ENCODE data around the gene GPR31. TPM values are rescaled to one million over a fixed set of nuclear protein-coding genes. Genes with fewer than 3 reads are reported as not detected.
"Not testable (repeated sequence)": the region's sequence is repeated elsewhere in the genome, so short reads cannot be mapped to it uniquely, and the experiment has no call there.

Gene GPR31
- total RNA-seq, 1 experiment from 2014 or later: not detected

DNA sequence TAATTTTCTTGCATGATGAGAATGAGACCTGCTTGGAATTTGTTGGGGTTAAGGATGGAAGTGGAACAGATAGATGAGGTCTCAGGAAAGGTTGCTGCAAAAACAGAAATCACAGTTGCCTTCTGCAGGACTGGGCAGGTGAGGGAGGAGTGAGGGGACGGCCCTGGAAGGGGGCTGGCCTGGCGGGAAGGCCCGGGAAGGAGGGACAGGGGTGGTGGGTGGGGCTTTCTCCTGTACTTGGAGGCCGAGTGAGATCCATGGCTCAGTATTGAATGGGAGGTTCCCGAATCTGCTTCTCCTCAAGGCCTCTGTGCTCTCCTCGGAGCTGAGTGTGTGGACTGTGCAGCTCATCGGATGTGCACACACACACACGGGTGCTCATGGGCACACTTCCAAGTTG, 44.8 kb upstream of the GPR31 start:
- H3K27me3 Mint-ChIP-seq (ENCODE audit: insufficient read depth, unreplicated experiment); CTCF ChIA-PET; H3K27ac Mint-ChIP-seq (ENCODE audit: unreplicated experiment); H3K36me3 Mint-ChIP-seq (ENCODE audit: insufficient read depth, unreplicated experiment); intact Hi-C loops (cut with micrococcal nuclease; ENCODE audit: unreplicated experiment); H3K4me3 Mint-ChIP-seq (ENCODE audit: unreplicated experiment); H3K4me1 ChIP-seq; H3K4me1 Mint-ChIP-seq (ENCODE audit: low read depth, unreplicated experiment); DNase-seq; BruUV-seq (replicated peaks); H3K36me3 ChIP-seq (ENCODE audit: control insufficient read depth, insufficient read depth, low read length); H3K27me3 ChIP-seq (replicated peaks; ENCODE audit: control insufficient read depth, insufficient read depth, low read length); H3K9me3 ChIP-seq: not testable (repeated sequence)
- H3K4me3 ChIP-seq (ENCODE audit: low read depth, low read length): peak overlapping the region; percentile 21; the same call in 1 of the 2 replicates
- H3K9me3 Mint-ChIP-seq (ENCODE audit: unreplicated experiment): peaks cover 12% of the 10 kb centered on the region
- POLR2A ChIA-PET: interaction anchor here (0.5 kb wide), 1 partner anchor 247 kb away, joined by 6 read pairs; no protein-coding TSS in a partner anchor

DNA sequence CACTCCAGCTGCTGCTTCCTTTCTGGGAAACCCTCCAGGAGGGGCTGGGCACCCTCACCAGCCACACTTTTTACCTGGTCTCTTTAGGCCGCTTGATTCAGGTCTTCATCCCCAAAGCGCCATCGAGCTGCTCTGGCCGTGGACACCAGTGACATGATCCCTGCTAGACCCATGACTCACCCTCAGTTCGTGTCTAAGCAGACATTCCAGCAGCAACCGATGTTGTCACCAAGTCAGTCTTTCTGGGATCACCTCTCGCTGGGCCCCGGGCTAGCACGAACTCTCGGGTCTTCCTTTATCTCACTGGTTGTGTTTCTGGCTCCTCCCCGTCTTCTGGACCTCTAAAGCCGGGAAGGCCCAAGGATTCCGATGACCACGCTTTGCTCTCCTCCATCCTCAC, 43.0 kb upstream of the GPR31 start:
- no peak for DNase-seq
- no peaks in the 10 kb centered on the region for H3K27me3 ChIP-seq (replicated peaks; ENCODE audit: control insufficient read depth, insufficient read depth, low read length)

DNA sequence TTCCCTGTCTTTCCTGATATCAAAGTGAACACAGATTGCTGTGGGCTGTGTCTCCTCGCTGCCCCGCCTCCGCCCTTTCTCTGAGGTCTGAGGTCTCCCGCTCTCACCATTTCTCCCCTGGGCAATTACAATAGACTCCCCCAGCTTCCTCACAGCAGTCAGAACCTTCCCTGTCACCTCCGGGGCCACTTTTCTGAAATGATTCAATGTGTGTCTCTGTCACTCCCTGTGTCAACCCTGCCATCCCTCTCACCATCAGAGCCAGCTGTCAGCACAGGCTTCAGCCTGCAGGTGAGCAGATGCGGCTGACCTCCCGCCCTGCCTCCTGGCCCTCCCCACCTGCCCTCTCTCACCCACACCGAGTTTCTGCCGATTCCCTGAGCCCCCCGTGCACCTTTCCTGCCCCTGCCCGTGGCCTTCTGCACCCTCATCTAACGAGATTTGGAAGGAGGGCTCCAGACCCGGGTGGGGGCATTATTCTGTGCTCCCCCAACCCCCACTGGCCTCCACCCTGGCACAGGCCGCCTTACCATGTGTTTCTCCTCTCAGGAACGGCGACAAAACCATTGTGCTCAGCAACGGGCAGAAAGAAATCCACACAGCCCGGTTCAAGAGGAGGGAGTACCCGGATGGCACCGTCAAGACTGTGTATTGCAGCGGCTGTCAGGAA, 38.3 kb upstream of the GPR31 start:
- DNase-seq; BruUV-seq (replicated peaks); H3K36me3 ChIP-seq (ENCODE audit: control insufficient read depth, insufficient read depth, low read length); H3K4me1 Mint-ChIP-seq (ENCODE audit: low read depth, unreplicated experiment); H3K36me3 Mint-ChIP-seq (ENCODE audit: insufficient read depth, unreplicated experiment); H3K27me3 ChIP-seq (replicated peaks; ENCODE audit: control insufficient read depth, insufficient read depth, low read length); H3K27me3 Mint-ChIP-seq (ENCODE audit: insufficient read depth, unreplicated experiment); POLR2A ChIA-PET; H3K9me3 ChIP-seq; intact Hi-C loops (cut with micrococcal nuclease; ENCODE audit: unreplicated experiment); CTCF ChIA-PET; H3K4me1 ChIP-seq; H3K27ac Mint-ChIP-seq (ENCODE audit: unreplicated experiment); H3K4me3 Mint-ChIP-seq (ENCODE audit: unreplicated experiment); H3K4me3 ChIP-seq (ENCODE audit: low read depth, low read length): not testable (repeated sequence)
- peaks cover 11% of the 10 kb centered on the region for H3K9me3 Mint-ChIP-seq (ENCODE audit: unreplicated experiment)

More for the DNA sequence above, 43.0 kb upstream of the GPR31 start:
- ChIA-PET POLR2A (no interaction called here), CTCF (no interaction called here)
- H3K36me3 Mint-ChIP-seq (ENCODE audit: insufficient read depth, unreplicated experiment): no peaks in the 10 kb centered on the region
- Histone ChIP-seq H3K9me3 (no peaks in the 10 kb centered on the region), H3K4me1 (no peaks in the 10 kb centered on the region), H3K36me3 (ENCODE audit: control insufficient read depth, insufficient read depth, low read length) (no peaks in the 10 kb centered on the region), H3K4me3 (ENCODE audit: low read depth, low read length) (no peak overlapping the region)
- TF ChIP-seq, protein P1, sequence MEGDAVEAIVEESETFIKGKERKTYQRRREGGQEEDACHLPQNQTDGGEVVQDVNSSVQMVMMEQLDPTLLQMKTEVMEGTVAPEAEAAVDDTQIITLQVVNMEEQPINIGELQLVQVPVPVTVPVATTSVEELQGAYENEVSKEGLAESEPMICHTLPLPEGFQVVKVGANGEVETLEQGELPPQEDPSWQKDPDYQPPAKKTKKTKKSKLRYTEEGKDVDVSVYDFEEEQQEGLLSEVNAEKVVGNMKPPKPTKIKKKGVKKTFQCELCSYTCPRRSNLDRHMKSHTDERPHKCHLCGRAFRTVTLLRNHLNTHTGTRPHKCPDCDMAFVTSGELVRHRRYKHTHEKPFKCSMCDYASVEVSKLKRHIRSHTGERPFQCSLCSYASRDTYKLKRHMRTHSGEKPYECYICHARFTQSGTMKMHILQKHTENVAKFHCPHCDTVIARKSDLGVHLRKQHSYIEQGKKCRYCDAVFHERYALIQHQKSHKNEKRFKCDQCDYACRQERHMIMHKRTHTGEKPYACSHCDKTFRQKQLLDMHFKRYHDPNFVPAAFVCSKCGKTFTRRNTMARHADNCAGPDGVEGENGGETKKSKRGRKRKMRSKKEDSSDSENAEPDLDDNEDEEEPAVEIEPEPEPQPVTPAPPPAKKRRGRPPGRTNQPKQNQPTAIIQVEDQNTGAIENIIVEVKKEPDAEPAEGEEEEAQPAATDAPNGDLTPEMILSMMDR (IDR thresholded peaks at IDR 0.05; ENCODE audit: insufficient read depth in 1 of 2, low read depth in 1 of 2, low read length in 1 of 2, severe bottlenecking in 1 of 2, unreplicated experiment in 1 of 2): no peak
- BruUV-seq (replicated peaks): no TSS peak
- no peaks in the 10 kb centered on the region for H3K27me3 Mint-ChIP-seq (ENCODE audit: insufficient read depth, unreplicated experiment)
- no peak overlapping the region for H3K27ac Mint-ChIP-seq (ENCODE audit: unreplicated experiment)
- intact Hi-C loops (cut with micrococcal nuclease; ENCODE audit: unreplicated experiment): no loop called here
- H3K4me3 Mint-ChIP-seq (ENCODE audit: unreplicated experiment): no peak overlapping the region
- H3K4me1 Mint-ChIP-seq (ENCODE audit: low read depth, unreplicated experiment): no peaks in the 10 kb centered on the region
- peaks cover 12% of the 10 kb centered on the region for H3K9me3 Mint-ChIP-seq (ENCODE audit: unreplicated experiment)

DNA sequence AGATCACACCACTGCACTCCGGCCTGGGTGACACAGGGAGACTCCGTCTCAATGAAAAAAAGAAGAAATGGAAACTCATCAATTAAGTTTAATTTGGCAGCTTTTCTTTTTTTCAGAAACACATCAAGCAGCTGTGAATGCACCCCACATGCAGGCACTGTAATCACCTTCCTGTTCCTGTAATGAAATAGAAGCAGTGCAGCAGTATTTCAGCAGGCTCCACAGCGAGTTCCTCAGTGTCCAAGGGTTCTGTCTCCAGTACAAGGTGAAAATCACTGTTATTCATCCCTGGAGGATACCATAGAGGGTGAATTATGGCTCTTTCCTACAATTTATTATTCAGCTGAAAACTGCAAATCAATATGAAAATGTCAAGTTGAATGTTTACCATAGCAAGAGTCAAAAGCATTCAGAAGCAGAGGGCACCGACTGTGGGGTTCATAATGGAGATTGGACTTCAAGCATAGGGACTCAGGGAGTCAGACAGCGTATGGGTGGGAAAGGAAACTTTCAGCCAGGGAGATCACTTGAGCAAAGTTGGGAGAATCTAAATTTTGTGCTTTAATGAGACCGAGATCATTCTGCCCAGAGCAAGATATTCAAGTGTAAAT, 35.8 kb upstream of the GPR31 start:
- POLR2A ChIA-PET; H3K27me3 Mint-ChIP-seq (ENCODE audit: insufficient read depth, unreplicated experiment); H3K36me3 Mint-ChIP-seq (ENCODE audit: insufficient read depth, unreplicated experiment); H3K27ac Mint-ChIP-seq (ENCODE audit: unreplicated experiment); H3K4me3 Mint-ChIP-seq (ENCODE audit: unreplicated experiment); DNase-seq; H3K4me3 ChIP-seq (ENCODE audit: low read depth, low read length); CTCF ChIA-PET; H3K9me3 ChIP-seq; H3K27me3 ChIP-seq (replicated peaks; ENCODE audit: control insufficient read depth, insufficient read depth, low read length); intact Hi-C loops (cut with micrococcal nuclease; ENCODE audit: unreplicated experiment); H3K36me3 ChIP-seq (ENCODE audit: control insufficient read depth, insufficient read depth, low read length); H3K4me1 ChIP-seq; H3K4me1 Mint-ChIP-seq (ENCODE audit: low read depth, unreplicated experiment); BruUV-seq (replicated peaks): not testable (repeated sequence)
- H3K9me3 Mint-ChIP-seq (ENCODE audit: unreplicated experiment): peaks cover 24% of the 10 kb centered on the region

DNA sequence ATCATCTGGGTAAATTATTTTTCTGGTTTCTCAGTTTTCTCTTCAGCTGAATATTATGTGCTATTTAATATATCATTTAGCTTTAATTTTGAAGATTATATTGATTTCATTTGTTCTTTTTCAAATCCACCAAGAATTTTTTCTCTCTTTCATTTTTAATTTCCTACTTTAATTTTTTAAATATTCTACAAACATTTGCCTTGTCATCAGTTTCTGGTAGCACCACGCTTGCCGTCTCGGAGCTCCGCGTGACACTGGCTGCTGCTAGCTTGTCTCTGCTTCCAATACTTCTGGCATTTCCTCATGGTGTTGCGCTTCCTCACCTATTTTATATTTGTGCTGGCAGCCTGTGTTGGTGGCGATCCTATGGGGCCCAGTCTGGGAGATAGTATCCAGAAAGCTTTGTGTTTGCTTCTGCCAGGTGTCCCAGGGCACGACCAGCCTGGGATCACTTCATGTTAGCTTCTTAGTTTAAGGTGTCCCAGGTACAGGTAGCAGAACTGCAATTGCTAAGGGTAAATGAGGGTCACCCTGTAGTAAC, 33.3 kb upstream of the GPR31 start:
- BruUV-seq (replicated peaks); H3K36me3 Mint-ChIP-seq (ENCODE audit: insufficient read depth, unreplicated experiment); H3K27ac Mint-ChIP-seq (ENCODE audit: unreplicated experiment): not testable (repeated sequence)

DNA sequence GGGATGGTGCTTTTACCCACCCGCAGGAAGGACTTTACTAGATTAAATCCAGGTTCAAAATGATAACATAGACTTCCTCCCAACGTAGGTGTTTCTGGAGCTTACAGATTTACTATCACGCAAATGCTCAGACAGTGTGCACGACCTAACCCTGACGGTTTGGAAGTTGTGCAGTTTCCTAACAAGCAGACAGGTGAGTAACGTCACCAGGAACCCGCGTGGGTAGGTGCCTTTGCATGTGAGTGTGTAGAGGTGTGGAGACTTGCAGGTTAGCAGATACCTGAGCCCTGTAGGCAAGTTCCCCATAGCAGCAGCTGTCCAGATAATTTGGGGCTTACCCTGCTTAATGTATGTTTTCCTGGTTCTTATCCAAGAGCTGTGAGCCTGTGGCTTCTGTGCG, 29.5 kb upstream of the GPR31 start:
- H3K4me1 Mint-ChIP-seq (ENCODE audit: low read depth, unreplicated experiment); H3K27me3 Mint-ChIP-seq (ENCODE audit: insufficient read depth, unreplicated experiment); H3K9me3 ChIP-seq; H3K4me1 ChIP-seq; CTCF ChIA-PET; H3K36me3 ChIP-seq (ENCODE audit: control insufficient read depth, insufficient read depth, low read length); H3K27ac Mint-ChIP-seq (ENCODE audit: unreplicated experiment); BruUV-seq (replicated peaks); H3K4me3 Mint-ChIP-seq (ENCODE audit: unreplicated experiment); H3K27me3 ChIP-seq (replicated peaks; ENCODE audit: control insufficient read depth, insufficient read depth, low read length); H3K4me3 ChIP-seq (ENCODE audit: low read depth, low read length); intact Hi-C loops (cut with micrococcal nuclease; ENCODE audit: unreplicated experiment); H3K36me3 Mint-ChIP-seq (ENCODE audit: insufficient read depth, unreplicated experiment); DNase-seq; POLR2A ChIA-PET: not testable (repeated sequence)
- H3K9me3 Mint-ChIP-seq (ENCODE audit: unreplicated experiment): peaks cover 24% of the 10 kb centered on the region

More for the DNA sequence above, 33.3 kb upstream of the GPR31 start:
- H3K4me1 ChIP-seq; intact Hi-C loops (cut with micrococcal nuclease; ENCODE audit: unreplicated experiment); DNase-seq; CTCF ChIA-PET; H3K36me3 ChIP-seq (ENCODE audit: control insufficient read depth, insufficient read depth, low read length); H3K9me3 ChIP-seq; H3K27me3 ChIP-seq (replicated peaks; ENCODE audit: control insufficient read depth, insufficient read depth, low read length); H3K4me3 Mint-ChIP-seq (ENCODE audit: unreplicated experiment); H3K4me1 Mint-ChIP-seq (ENCODE audit: low read depth, unreplicated experiment); H3K27me3 Mint-ChIP-seq (ENCODE audit: insufficient read depth, unreplicated experiment); POLR2A ChIA-PET; H3K4me3 ChIP-seq (ENCODE audit: low read depth, low read length): not testable (repeated sequence)
- H3K9me3 Mint-ChIP-seq (ENCODE audit: unreplicated experiment): peaks cover 24% of the 10 kb centered on the region
